Neural progenitor cell (in vitro differentiated cells): ENCODE measurements around the gene SEBOX. TPM values are rescaled to one million over a fixed set of nuclear protein-coding genes. Genes with fewer than 3 reads are reported as not detected.
A peak's percentile ranks its signal among the peaks of the same experiment; 100 is the strongest.

ENCODE experiments used
- DNase-seq: peaks from one replicate; pipeline ENCODE4 v3.0.0-alpha.2; 2016; ENCODE audit warnings: low spot score
- H2AFZ ChIP-seq: fragments of 200-600 bp; sonication (generic); replicated peaks from 2 replicates; pipeline ENCODE4 v1.6.1; 2016; ENCODE audit warnings: antibody characterized with exemption
- H3F3A ChIP-seq: fragments of 200-600 bp; sonication (generic); 2 replicates; pipeline ENCODE4 v1.6.1; 2016; ENCODE audit warnings: antibody characterized with exemption, low read depth
- H3K27ac ChIP-seq: fragments of 200-600 bp; sonication (generic); 2 replicates; pipeline ENCODE4 v1.5.1; 2016; ENCODE audit warnings: mild to moderate bottlenecking
- H3K27me3 ChIP-seq: fragments of 200-600 bp; sonication (generic); 2 replicates; pipeline ENCODE4 v1.6.1; 2016; ENCODE audit warnings: mild to moderate bottlenecking, moderate library complexity
- H3K36me3 ChIP-seq: fragments of 200-600 bp; sonication (generic); 2 replicates; pipeline ENCODE4 v1.5.1; 2016
- H3K4me1 ChIP-seq: fragments of 200-600 bp; sonication (generic); 2 replicates; pipeline ENCODE4 v1.6.1; 2016; ENCODE audit warnings: mixed run types
- H3K4me2 ChIP-seq: fragments of 200-600 bp; sonication (generic); 2 replicates; pipeline ENCODE4 v1.6.1; 2016
- H3K4me3 ChIP-seq: fragments of 200-600 bp; sonication (generic); 2 replicates; pipeline ENCODE4 v1.5.1; 2016
- H3K79me2 ChIP-seq: fragments of 200-600 bp; sonication (generic); 2 replicates; pipeline ENCODE4 v1.6.1; 2016; ENCODE audit warnings: low read depth
- H3K9ac ChIP-seq: fragments of 200-600 bp; sonication (generic); 2 replicates; pipeline ENCODE4 v1.6.1; 2016
- H3K9me3 ChIP-seq: fragments of 200-600 bp; sonication (generic); 2 replicates; pipeline ENCODE4 v1.5.1; 2016; ENCODE audit warnings: low read depth
- H4K20me1 ChIP-seq: fragments of 200-600 bp; sonication (generic); 2 replicates; pipeline ENCODE4 v1.6.1; 2016; ENCODE audit warnings: low read depth
- H3K27ac Mint-ChIP-seq: 3 replicates; pipeline ENCODE4 v1.8.0; 2021; ENCODE audit warnings: mixed read lengths
- H3K27me3 Mint-ChIP-seq: 2 replicates; pipeline ENCODE4 v1.8.0; 2022; ENCODE audit warnings: low read depth, mild to moderate bottlenecking, inconsistent platforms, moderate library complexity, mixed read lengths; ENCODE audit not compliant: insufficient read depth
- H3K36me3 Mint-ChIP-seq: 3 replicates; pipeline ENCODE4 v1.8.0; 2021; ENCODE audit warnings: mixed read lengths
- H3K4me1 Mint-ChIP-seq: 3 replicates; pipeline ENCODE4 v1.8.0; 2021; ENCODE audit warnings: mixed read lengths
- H3K4me3 Mint-ChIP-seq: 3 replicates; pipeline ENCODE4 v1.8.0; 2021; ENCODE audit warnings: mild to moderate bottlenecking, moderate library complexity, mixed read lengths
- H3K9me3 Mint-ChIP-seq: 3 replicates; pipeline ENCODE4 v1.8.0; 2020; ENCODE audit warnings: mixed read lengths
- EZH2 ChIP-seq: fragments of 200-600 bp; sonication (generic); IDR thresholded peaks from 2 replicates; pipeline ENCODE4 v1.6.1; 2017; ENCODE audit warnings: antibody characterized with exemption, mild to moderate bottlenecking, moderate library complexity
- EZH2phosphoT487 ChIP-seq: fragments of 200-600 bp; sonication (generic); IDR thresholded peaks from 2 replicates; pipeline ENCODE4 v1.6.1; 2017; ENCODE audit warnings: antibody characterized with exemption
- total RNA-seq: library from RNA; depleted of rRNA; stranded (reverse); fragments of >200 nt; gene quantifications from 2 replicates; pipeline ENCODE4 v1.2.3, GENCODE V29; 2015; ENCODE audit warnings: low replicate concordance
- TF ChIP-seq, protein P1 (sequence below): fragments of 200-600 bp; sonication (generic); IDR thresholded peaks from 2 replicates; pipeline ENCODE4 v1.5.1; 2017; ENCODE audit warnings: antibody characterized with exemption, mild to moderate bottlenecking

The SEBOX gene
- total RNA-seq, 1 donor from 2014 or later, result not detected

GRCh38 chr17:28324781-28325180, 40.2 kb downstream of the SEBOX start:
- Histone ChIP-seq H3F3A (peaks cover 26% of the 10 kb centered on the region), H2AFZ (no peak overlapping the region), H3K4me1 (peaks cover 23% of the 10 kb centered on the region), H3K9ac (no peak overlapping the region), H3K4me2 (no peak overlapping the region), H3K4me3 (no peak overlapping the region), H3K36me3 (peaks cover 4% of the 10 kb centered on the region), H3K27me3 (no peaks in the 10 kb centered on the region), H3K79me2 (peaks cover 89% of the 10 kb centered on the region), H4K20me1 (peaks cover 76% of the 10 kb centered on the region), H3K9me3 (no peaks in the 10 kb centered on the region), H3K27ac (no peak overlapping the region)
- Mint-ChIP-seq H3K9me3 (no peaks in the 10 kb centered on the region), H3K36me3 (peaks cover 32% of the 10 kb centered on the region), H3K4me3 (no peak overlapping the region), H3K27ac (no peak overlapping the region), H3K27me3 (no peaks in the 10 kb centered on the region), H3K4me1 (peaks cover 54% of the 10 kb centered on the region)
- TF ChIP-seq EZH2phosphoT487, result no peak
- TF ChIP-seq, protein P1, sequence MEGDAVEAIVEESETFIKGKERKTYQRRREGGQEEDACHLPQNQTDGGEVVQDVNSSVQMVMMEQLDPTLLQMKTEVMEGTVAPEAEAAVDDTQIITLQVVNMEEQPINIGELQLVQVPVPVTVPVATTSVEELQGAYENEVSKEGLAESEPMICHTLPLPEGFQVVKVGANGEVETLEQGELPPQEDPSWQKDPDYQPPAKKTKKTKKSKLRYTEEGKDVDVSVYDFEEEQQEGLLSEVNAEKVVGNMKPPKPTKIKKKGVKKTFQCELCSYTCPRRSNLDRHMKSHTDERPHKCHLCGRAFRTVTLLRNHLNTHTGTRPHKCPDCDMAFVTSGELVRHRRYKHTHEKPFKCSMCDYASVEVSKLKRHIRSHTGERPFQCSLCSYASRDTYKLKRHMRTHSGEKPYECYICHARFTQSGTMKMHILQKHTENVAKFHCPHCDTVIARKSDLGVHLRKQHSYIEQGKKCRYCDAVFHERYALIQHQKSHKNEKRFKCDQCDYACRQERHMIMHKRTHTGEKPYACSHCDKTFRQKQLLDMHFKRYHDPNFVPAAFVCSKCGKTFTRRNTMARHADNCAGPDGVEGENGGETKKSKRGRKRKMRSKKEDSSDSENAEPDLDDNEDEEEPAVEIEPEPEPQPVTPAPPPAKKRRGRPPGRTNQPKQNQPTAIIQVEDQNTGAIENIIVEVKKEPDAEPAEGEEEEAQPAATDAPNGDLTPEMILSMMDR, result no peak
- no peak for TF ChIP-seq EZH2
- no peak for DNase-seq

DNA sequence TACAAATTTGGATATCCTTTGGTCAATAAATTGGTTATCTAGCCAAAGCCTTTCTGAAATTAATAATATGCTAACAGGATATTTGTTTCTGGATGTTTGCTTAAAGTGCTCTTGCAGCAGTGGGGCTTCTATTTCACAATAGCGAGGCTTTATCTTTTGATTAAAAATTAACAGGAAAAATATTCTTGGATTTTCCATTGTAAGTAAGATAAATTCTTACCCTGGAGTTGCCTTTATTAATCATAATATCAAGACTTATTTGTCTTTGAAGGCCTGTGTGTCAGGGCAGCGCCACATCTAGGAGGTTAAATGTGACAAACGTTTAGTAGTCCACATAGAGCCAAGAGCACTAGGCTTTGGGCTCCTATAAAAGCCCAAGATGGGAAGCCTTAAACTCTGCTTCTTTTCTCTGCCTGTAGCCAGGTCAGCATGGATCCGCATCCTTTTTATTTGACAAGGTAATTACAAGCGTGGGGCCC, 40.7 kb downstream of the SEBOX start:
- Mint-ChIP-seq H3K9me3 (no peaks in the 10 kb centered on the region), H3K4me1 (peaks cover 54% of the 10 kb centered on the region), H3K27me3 (no peaks in the 10 kb centered on the region), H3K36me3 (peaks cover 32% of the 10 kb centered on the region), H3K4me3 (no peak overlapping the region), H3K27ac (no peak overlapping the region)
- Histone ChIP-seq H3K36me3 (peaks cover 4% of the 10 kb centered on the region), H3K4me1 (peaks cover 23% of the 10 kb centered on the region), H4K20me1 (peaks cover 76% of the 10 kb centered on the region), H2AFZ (no peak overlapping the region), H3K9ac (no peak overlapping the region), H3K4me3 (no peak overlapping the region), H3K79me2 (peaks cover 94% of the 10 kb centered on the region), H3K9me3 (no peaks in the 10 kb centered on the region), H3F3A (peaks cover 24% of the 10 kb centered on the region), H3K4me2 (no peak overlapping the region), H3K27me3 (no peaks in the 10 kb centered on the region), H3K27ac (peak overlapping the region; percentile 13)
- no peak for DNase-seq
- no peak for TF ChIP-seq EZH2phosphoT487
- TF ChIP-seq, protein P1, result no peak
- TF ChIP-seq EZH2, result no peak

DNA sequence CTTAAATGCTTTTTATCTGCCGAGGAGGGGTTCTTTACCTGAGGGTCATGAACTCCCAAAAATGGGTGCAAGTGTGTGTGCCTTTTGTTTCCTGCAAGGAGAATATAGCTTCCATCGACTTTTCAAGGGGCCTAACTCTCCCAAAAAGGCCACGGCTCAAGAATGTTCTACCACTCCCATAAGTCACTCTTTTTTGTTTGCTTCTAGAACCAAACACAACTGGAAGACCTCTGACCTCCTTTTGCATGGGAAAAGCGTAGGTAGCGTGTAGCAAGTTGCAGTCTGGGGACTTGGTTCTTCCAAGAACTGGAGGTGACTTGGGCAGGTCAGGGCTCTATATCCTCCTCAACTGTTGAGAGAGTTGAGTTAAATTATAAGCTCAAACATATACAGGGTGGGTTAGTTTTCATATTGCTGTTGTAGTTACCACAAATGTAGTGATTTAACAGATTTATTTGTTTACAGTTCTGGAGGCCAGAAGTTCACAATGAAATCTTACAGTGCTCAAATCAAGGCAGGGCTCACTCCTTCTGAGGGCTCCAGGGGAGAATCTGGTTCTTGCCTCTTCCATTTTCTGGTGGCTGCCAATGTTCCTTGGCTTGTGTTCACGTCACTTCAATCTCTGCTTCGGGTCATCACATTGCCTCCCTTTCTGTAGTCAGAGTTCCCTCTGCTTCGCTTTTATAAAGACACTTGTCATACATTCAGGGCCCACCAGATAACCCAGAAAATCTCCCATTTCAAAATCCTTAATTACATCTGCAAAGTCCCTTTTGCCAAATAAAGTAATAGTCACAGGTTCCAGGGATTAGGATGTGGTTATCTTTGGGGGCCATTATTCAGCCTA, 44.6 kb downstream of the SEBOX start:
- H3K4me3 Mint-ChIP-seq, result peak overlapping the region; percentile 97
- H3K9me3 ChIP-seq, result no peaks in the 10 kb centered on the region
- H3K9ac ChIP-seq, result peak overlapping the region; percentile 76
- H3K27ac ChIP-seq, result no peak overlapping the region
- no peak for DNase-seq
- H3K36me3 Mint-ChIP-seq, result peaks cover 15% of the 10 kb centered on the region
- H2AFZ ChIP-seq, result no peak overlapping the region
- peaks cover 54% of the 10 kb centered on the region for H4K20me1 ChIP-seq
- H3K27me3 ChIP-seq, result no peaks in the 10 kb centered on the region
- peak overlapping the region; percentile 85 for H3K4me2 ChIP-seq
- no peaks in the 10 kb centered on the region for H3K27me3 Mint-ChIP-seq
- peak overlapping the region; percentile 80 for H3K4me3 ChIP-seq
- peaks cover 30% of the 10 kb centered on the region for H3K4me1 ChIP-seq
- H3K36me3 ChIP-seq, result no peaks in the 10 kb centered on the region
- H3K9me3 Mint-ChIP-seq, result no peaks in the 10 kb centered on the region
- TF ChIP-seq, protein P1, result no peak
- TF ChIP-seq EZH2phosphoT487 (no peak), EZH2 (no peak)
- peak overlapping the region; percentile 31 for H3K27ac Mint-ChIP-seq
- peaks cover 67% of the 10 kb centered on the region for H3K79me2 ChIP-seq
- peaks cover 4% of the 10 kb centered on the region for H3F3A ChIP-seq
- H3K4me1 Mint-ChIP-seq, result peaks cover 55% of the 10 kb centered on the region
